GM19043 (cell line): ENCODE measurements around the gene PPP2R2B.

Experiments used
- ATAC-seq: cut with Tn5 transposase; IDR thresholded peaks from one replicate; pipeline ENCODE4 v1.9.1; 2021; ENCODE audit warnings: low read depth; ENCODE audit not compliant: unreplicated experiment

PPP2R2B gene

GRCh38 chr5:146832985-146833732 lies 45.4 kb downstream of the PPP2R2B start:
- ATAC-seq: no peak

DNA sequence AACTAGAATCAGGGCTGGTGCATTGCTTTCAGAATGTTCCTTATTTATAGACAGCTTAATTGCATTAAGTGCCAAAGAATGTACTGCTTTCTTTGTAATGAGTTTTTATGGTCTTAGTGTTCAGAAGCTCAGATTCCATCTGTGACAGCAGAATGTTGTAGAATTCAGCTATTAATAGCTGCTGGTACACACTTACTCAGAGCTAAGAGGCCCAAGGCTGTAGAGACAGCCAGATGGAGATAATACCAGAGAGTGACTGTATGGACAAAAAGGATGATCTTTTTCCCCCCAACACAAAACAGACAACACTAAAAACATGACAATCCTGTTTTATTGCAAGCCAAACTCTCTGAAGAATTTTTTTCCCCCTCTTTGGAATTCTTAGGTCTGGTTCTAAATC lies 50.2 kb downstream of the PPP2R2B start:
- no peak for ATAC-seq

GRCh38 chr5:146827901-146828300 lies 50.7 kb downstream of the PPP2R2B start:
- ATAC-seq: no peak

DNA sequence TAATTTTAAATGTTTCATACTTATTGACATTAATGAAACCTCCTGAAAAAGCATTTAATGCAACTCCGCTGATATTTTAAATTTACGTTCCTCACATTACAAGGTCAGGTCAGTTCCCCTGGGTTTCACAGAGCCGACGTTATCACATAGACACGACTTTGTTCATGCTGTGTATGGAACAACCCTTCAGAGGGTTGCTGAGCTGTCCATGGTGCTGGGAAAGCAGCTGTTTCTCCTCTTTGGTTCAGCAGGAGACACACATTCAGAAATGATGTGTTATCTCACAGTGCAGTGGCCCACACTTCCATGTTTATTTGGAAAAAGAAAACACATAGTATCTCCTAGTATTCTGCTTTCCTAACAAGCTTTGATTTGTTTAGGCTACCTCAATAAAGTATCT lies 53.5 kb downstream of the PPP2R2B start:
- ATAC-seq: no peak

- no peak for ATAC-seq
These were observed 56.8 kb downstream of the PPP2R2B start for GRCh38 chr5:146821732-146822131.

GRCh38 chr5:146820987-146821386 lies 57.6 kb downstream of the PPP2R2B start:
- ATAC-seq: no peak

GRCh38 chr5:146818822-146819221 lies 59.7 kb downstream of the PPP2R2B start:
- ATAC-seq: no peak

- ATAC-seq: no peak
These were observed 60.6 kb downstream of the PPP2R2B start for GRCh38 chr5:146817973-146818372.

GRCh38 chr5:146816775-146817387 lies 61.7 kb downstream of the PPP2R2B start:
- ATAC-seq: no peak

DNA sequence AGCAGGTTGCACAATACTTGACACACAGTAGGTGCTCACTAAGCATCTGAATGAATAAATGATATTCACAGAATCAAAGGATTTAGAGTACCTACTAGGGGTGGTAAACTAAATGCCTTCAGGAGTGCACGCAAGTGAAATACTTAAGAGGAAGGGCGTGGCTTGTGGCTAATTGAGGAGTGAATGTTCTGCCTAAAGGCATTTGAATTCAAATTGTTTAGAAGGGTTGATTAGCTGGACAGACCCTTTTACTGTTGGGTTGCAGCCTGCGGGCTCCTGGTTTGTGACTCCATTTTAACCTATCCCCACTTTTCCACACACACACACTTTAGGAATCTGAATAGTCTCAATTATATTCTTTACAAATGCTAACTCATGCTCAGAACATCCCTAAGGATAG lies 63.1 kb downstream of the PPP2R2B start:
- no peak for ATAC-seq

- ATAC-seq: no peak
These were observed 65.0 kb downstream of the PPP2R2B start for GRCh38 chr5:146813346-146814157.

DNA sequence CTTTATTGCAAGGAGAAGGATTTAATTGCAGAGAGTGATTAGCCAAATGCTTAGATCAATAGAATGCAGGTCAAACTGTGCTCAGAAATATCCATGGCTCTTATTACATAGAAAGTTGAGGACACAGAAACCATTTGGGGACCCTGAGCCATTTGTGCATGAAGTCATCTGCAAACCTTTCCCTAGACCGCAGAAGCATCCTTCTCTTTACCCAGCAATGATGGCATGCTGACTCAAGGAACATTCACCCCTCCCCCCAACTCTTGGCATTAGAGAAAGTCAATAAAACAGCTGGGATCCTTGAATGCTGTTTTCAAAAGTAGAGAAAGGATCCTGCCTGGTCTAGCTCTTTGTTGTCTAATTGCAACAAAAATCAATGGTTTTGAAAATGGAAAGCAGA lies 73.5 kb downstream of the PPP2R2B start:
- no peak for ATAC-seq

DNA sequence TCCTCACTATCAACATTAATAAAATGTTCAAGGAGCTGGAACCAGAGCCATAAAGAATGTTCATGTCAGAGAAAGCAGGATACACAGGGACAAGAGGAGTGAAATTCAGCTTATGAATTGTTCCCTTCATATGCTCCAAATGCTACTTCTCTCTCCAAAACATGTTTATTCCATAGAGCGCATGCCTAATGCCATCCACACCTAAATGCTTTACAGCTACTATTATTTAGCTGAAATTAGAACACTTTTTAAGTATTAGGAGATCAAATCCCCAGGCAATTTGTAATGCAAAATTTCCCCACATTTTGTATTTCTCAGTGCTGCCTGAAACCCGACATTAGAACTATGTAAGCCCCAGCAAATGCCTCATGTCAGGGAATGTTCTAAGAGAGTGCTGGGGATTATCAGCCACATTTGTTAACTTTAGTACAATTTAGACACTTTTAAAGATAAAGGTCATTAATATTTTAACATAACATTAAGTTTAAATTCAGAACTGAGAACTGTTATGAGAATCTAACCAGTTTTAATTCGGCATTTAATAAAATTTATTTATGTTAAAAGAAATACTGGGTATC lies 75.5 kb downstream of the PPP2R2B start:
- no peak for ATAC-seq

- ATAC-seq: no peak
These were observed 78.9 kb downstream of the PPP2R2B start for GRCh38 chr5:146799671-146800070.

- ATAC-seq: no peak
These were observed 79.3 kb downstream of the PPP2R2B start for GRCh38 chr5:146799231-146799630.

DNA sequence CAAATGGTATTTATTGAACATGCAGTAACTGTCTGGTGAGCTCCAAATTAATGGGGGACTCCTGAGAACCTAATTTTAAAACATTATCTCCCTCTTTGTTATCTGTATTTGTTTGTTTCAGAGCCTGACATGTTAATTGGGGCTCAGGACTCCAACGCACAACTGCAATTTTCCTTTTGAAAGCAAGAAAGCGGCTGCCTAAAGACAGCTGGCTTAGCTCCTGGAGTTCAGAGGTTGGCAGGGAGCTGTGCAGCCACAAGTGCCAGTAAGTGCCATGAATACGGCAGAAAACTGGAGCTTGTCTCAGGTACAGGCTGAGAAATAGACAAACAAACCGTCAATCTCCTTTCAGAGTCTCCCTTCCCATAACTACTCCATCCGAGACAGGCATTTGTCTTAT lies 80.9 kb downstream of the PPP2R2B start:
- ATAC-seq: no peak

GRCh38 chr5:146796911-146797310 lies 81.6 kb downstream of the PPP2R2B start:
- no peak for ATAC-seq

DNA sequence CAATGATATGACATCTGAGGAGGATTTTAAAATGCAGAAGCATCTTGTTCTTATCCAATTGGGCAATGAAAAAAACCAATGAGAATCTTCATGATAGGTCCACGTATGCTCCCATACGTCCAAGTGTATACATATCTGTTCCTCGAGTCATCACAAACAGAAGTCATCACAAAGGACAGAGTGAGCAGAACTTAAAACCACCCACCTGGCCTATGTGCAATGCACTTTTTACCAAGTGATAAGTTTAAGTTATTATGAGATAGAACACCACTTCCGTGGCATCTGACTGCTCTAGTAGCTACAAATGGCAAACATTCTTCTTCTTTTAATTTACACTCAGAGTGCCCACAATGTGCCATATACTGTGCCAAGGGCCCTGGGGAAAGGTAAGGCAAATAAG lies 82.4 kb downstream of the PPP2R2B start:
- no peak for ATAC-seq

- no peak for ATAC-seq
These were observed 84.1 kb downstream of the PPP2R2B start for GRCh38 chr5:146794326-146795029.

DNA sequence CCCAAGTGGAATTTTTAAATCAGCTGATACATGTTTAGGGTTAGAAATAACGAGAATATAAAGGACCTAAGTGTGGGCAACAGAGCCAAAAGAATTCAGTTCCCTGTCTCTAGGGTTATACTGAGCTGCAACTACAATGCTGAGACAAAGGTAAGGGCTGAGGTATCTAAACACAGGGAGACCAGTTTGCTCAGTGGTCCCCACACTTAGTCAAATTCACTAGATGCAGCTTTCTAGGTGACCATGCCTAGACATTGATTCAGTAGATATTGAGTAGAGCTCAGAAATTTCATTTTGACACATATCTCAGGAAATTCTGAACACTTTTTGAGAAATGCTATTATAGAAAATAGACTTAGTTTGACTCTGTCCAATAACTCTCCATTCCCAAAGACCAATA lies 84.8 kb downstream of the PPP2R2B start:
- ATAC-seq: no peak

GRCh38 chr5:146791471-146791870 lies 87.1 kb downstream of the PPP2R2B start:
- ATAC-seq: no peak
